ENCODE results near the gene PSMB5.
"Not testable (repeated sequence)": the region's sequence is repeated elsewhere in the genome, so short reads cannot be mapped to it uniquely, and the experiment has no call there.

The PSMB5 gene

GRCh38 chr14:23015618-23016017 lies 19.1 kb downstream of the PSMB5 start:
- DNase-seq (ENCODE audit: low spot score) = no peak

GRCh38 chr14:23013749-23014054 lies 21.0 kb downstream of the PSMB5 start:
- not testable (repeated sequence) for DNase-seq (ENCODE audit: low spot score)

- no peak for DNase-seq (ENCODE audit: low spot score)
Measured at GRCh38 chr14:23013054-23013748, 21.5 kb downstream of the PSMB5 start.

- DNase-seq (ENCODE audit: low spot score) = peak; percentile 74
Measured at GRCh38 chr14:23009939-23010726, 24.6 kb downstream of the PSMB5 start, which contains the start of gene C14orf93. Gene C14orf93 (minus strand): TSS chr14:23010143. CDS start chr14:22999023, 11,120 bp downstream.

GRCh38 chr14:23009483-23009938 lies 25.2 kb downstream of the PSMB5 start:
- no peak for DNase-seq (ENCODE audit: low spot score)

GRCh38 chr14:23008831-23009230 lies 25.9 kb downstream of the PSMB5 start:
- no peak for DNase-seq (ENCODE audit: low spot score)

GRCh38 chr14:23006544-23007419 lies 27.9 kb downstream of the PSMB5 start:
- DNase-seq (ENCODE audit: low spot score) = peak; percentile 99

GRCh38 chr14:23006188-23006534 lies 28.5 kb downstream of the PSMB5 start:
- DNase-seq (ENCODE audit: low spot score) = no peak

- no peak for DNase-seq (ENCODE audit: low spot score)
Measured at GRCh38 chr14:23005451-23006187, 29.1 kb downstream of the PSMB5 start.

- DNase-seq (ENCODE audit: low spot score) = not testable (repeated sequence)
Measured at GRCh38 chr14:23004274-23004673, 30.4 kb downstream of the PSMB5 start.

- no peak for DNase-seq (ENCODE audit: low spot score)
Measured at GRCh38 chr14:23002592-23002991, 32.1 kb downstream of the PSMB5 start.

- no peak for DNase-seq (ENCODE audit: low spot score)
Measured at GRCh38 chr14:23000860-23001259, 33.8 kb downstream of the PSMB5 start.

- no peak for DNase-seq (ENCODE audit: low spot score)
Measured at GRCh38 chr14:22998329-22999012, 36.2 kb downstream of the PSMB5 start.

GRCh38 chr14:22997676-22998323 lies 36.9 kb downstream of the PSMB5 start:
- DNase-seq (ENCODE audit: low spot score) = no peak

GRCh38 chr14:22996768-22997654 lies 37.7 kb downstream of the PSMB5 start:
- no peak for DNase-seq (ENCODE audit: low spot score)

- no peak for DNase-seq (ENCODE audit: low spot score)
Measured at GRCh38 chr14:22995889-22996625, 38.6 kb downstream of the PSMB5 start.

GRCh38 chr14:22994762-22995275 lies 39.9 kb downstream of the PSMB5 start:
- DNase-seq (ENCODE audit: low spot score) = peak; percentile 30

GRCh38 chr14:22993517-22993916 lies 41.2 kb downstream of the PSMB5 start:
- DNase-seq (ENCODE audit: low spot score) = no peak

GRCh38 chr14:22991852-22992251 lies 42.8 kb downstream of the PSMB5 start:
- no peak for DNase-seq (ENCODE audit: low spot score)
